ENCODE measurements around the gene MYO5A. TPM values are rescaled to one million over a fixed set of nuclear protein-coding genes. Genes with fewer than 3 reads are reported as not detected.
"Not testable (repeated sequence)": the region's sequence is repeated elsewhere in the genome, so short reads cannot be mapped to it uniquely, and the experiment has no call there.

The MYO5A gene
- total RNA-seq, 2 experiments from 2014 or later: 30.3 to 43.2 TPM

GRCh38 chr15:52301265-52301847, 227.3 kb downstream of the MYO5A start:
- DNase-seq: no peak
- no peak for ATAC-seq
- CTCF ChIA-PET: interaction anchor here (1.1 kb wide), 1 partner anchor 297 kb away, joined by 3 read pairs; no protein-coding TSS in a partner anchor
- peaks cover 16% of the 10 kb centered on the region for H3K4me1 Mint-ChIP-seq
- peaks cover 18% of the 10 kb centered on the region for H3K27me3 Mint-ChIP-seq
- no peaks in the 10 kb centered on the region for H3K9me3 Mint-ChIP-seq (ENCODE audit: low read depth)
- peaks cover 8% of the 10 kb centered on the region for H3K36me3 Mint-ChIP-seq
- no peak overlapping the region for H3K4me3 Mint-ChIP-seq
- no peak overlapping the region for H3K27ac Mint-ChIP-seq

- Mint-ChIP-seq H3K9me3 (ENCODE audit: low read depth) (no peaks in the 10 kb centered on the region), H3K36me3 (no peaks in the 10 kb centered on the region), H3K27ac (no peak within 1 kb of the TSS), H3K4me1 (peaks cover 16% of the 10 kb centered on the region), H3K4me3 (peak within 1 kb of the TSS; percentile 16), H3K27me3 (peaks cover 57% of the 10 kb centered on the region)
- ATAC-seq: peak; percentile 34
- no peak for DNase-seq
- CTCF ChIA-PET: interaction anchor here (1.1 to 1.5 kb wide), 3 partner anchors 35 to 39 kb away, joined by 3 read pairs; no protein-coding TSS in a partner anchor
These were observed 233.2 kb downstream of the MYO5A start, which contains the start of gene MYO5C for GRCh38 chr15:52295421-52296001. MYO5C (minus strand) TSS chr15:52295804; CDS start chr15:52295636, 168 bp downstream.

GRCh38 chr15:52294881-52295420, 233.7 kb downstream of the MYO5A start:
- Mint-ChIP-seq H3K27me3 (peaks cover 57% of the 10 kb centered on the region), H3K36me3 (no peaks in the 10 kb centered on the region), H3K4me3 (peak overlapping the region; percentile 16), H3K4me1 (peaks cover 21% of the 10 kb centered on the region), H3K27ac (no peak overlapping the region), H3K9me3 (ENCODE audit: low read depth) (no peaks in the 10 kb centered on the region)
- DNase-seq (no peak), ATAC-seq (peak; percentile 20)
- CTCF ChIA-PET: interaction anchor here (1.1 kb wide), 1 partner anchor 38 kb away, joined by 3 read pairs; no protein-coding TSS in a partner anchor

- H3K27ac Mint-ChIP-seq: no peak overlapping the region
- ATAC-seq: no peak
- CTCF ChIA-PET: interaction anchor here (1.5 kb wide), 1 partner anchor 13 kb away, joined by 3 read pairs; no protein-coding TSS in a partner anchor
- H3K27me3 Mint-ChIP-seq: peaks cover 48% of the 10 kb centered on the region
- no peak for DNase-seq
- no peaks in the 10 kb centered on the region for H3K36me3 Mint-ChIP-seq
- H3K9me3 Mint-ChIP-seq (ENCODE audit: low read depth): no peaks in the 10 kb centered on the region
- no peak overlapping the region for H3K4me3 Mint-ChIP-seq
- H3K4me1 Mint-ChIP-seq: peaks cover 29% of the 10 kb centered on the region
These were observed 235.8 kb downstream of the MYO5A start for GRCh38 chr15:52292780-52293392.

GRCh38 chr15:52291204-52291603, 237.5 kb downstream of the MYO5A start:
- ATAC-seq (peak; percentile 32), DNase-seq (peak; percentile 54)
- H3K4me1 Mint-ChIP-seq: peaks cover 29% of the 10 kb centered on the region
- H3K4me3 Mint-ChIP-seq: no peak overlapping the region
- H3K9me3 Mint-ChIP-seq (ENCODE audit: low read depth): no peaks in the 10 kb centered on the region
- H3K27ac Mint-ChIP-seq: no peak overlapping the region
- CTCF ChIA-PET: interaction anchor here (0.7 to 1.7 kb wide), 4 partner anchors 14 to 171 kb away, joined by 3 to 5 read pairs (median 3); no protein-coding TSS in a partner anchor
- H3K27me3 Mint-ChIP-seq: peaks cover 37% of the 10 kb centered on the region
- no peaks in the 10 kb centered on the region for H3K36me3 Mint-ChIP-seq

- no peaks in the 10 kb centered on the region for H3K9me3 Mint-ChIP-seq (ENCODE audit: low read depth)
- peaks cover 28% of the 10 kb centered on the region for H3K4me1 Mint-ChIP-seq
- ATAC-seq (peak; percentile 13), DNase-seq (no peak)
- H3K4me3 Mint-ChIP-seq: no peak overlapping the region
- CTCF ChIA-PET: interaction anchor here (0.7 to 1.7 kb wide), 4 partner anchors 13 to 171 kb away, joined by 3 to 5 read pairs (median 3); no protein-coding TSS in a partner anchor
- no peak overlapping the region for H3K27ac Mint-ChIP-seq
- H3K36me3 Mint-ChIP-seq: no peaks in the 10 kb centered on the region
- peaks cover 33% of the 10 kb centered on the region for H3K27me3 Mint-ChIP-seq
These were observed 237.9 kb downstream of the MYO5A start for GRCh38 chr15:52290800-52291199.

GRCh38 chr15:52290329-52290728, 238.4 kb downstream of the MYO5A start:
- Mint-ChIP-seq H3K4me1 (peaks cover 28% of the 10 kb centered on the region), H3K4me3 (no peak overlapping the region), H3K27me3 (peaks cover 32% of the 10 kb centered on the region), H3K36me3 (no peaks in the 10 kb centered on the region), H3K27ac (no peak overlapping the region), H3K9me3 (ENCODE audit: low read depth) (no peaks in the 10 kb centered on the region)
- CTCF ChIA-PET: interaction anchor here (0.7 to 1.7 kb wide), 4 partner anchors 13 to 172 kb away, joined by 3 to 5 read pairs (median 3); no protein-coding TSS in a partner anchor
- ATAC-seq: peak; percentile 18
- no peak for DNase-seq

GRCh38 chr15:52289629-52290081, 239.0 kb downstream of the MYO5A start:
- Mint-ChIP-seq H3K27ac (no peak overlapping the region), H3K36me3 (no peaks in the 10 kb centered on the region), H3K4me3 (no peak overlapping the region), H3K9me3 (ENCODE audit: low read depth) (no peaks in the 10 kb centered on the region), H3K27me3 (peaks cover 29% of the 10 kb centered on the region), H3K4me1 (peaks cover 25% of the 10 kb centered on the region)
- ATAC-seq: no peak
- CTCF ChIA-PET: interaction anchor here (1.7 kb wide), 1 partner anchor 33 kb away, joined by 5 read pairs; no protein-coding TSS in a partner anchor
- DNase-seq: no peak

GRCh38 chr15:52288986-52289385, 239.7 kb downstream of the MYO5A start:
- H3K27ac Mint-ChIP-seq: no peak overlapping the region
- no peak for ATAC-seq
- H3K27me3 Mint-ChIP-seq: peaks cover 25% of the 10 kb centered on the region
- peaks cover 21% of the 10 kb centered on the region for H3K4me1 Mint-ChIP-seq
- no peak overlapping the region for H3K4me3 Mint-ChIP-seq
- no peaks in the 10 kb centered on the region for H3K9me3 Mint-ChIP-seq (ENCODE audit: low read depth)
- no peaks in the 10 kb centered on the region for H3K36me3 Mint-ChIP-seq
- DNase-seq: no peak
- CTCF ChIA-PET: no interaction called here

GRCh38 chr15:52288051-52288942, 240.4 kb downstream of the MYO5A start:
- CTCF ChIA-PET: interaction anchor here (1.2 kb wide), 1 partner anchor 36 kb away, joined by 3 read pairs; no protein-coding TSS in a partner anchor
- ATAC-seq: no peak
- H3K27me3 Mint-ChIP-seq: peaks cover 18% of the 10 kb centered on the region
- H3K9me3 Mint-ChIP-seq (ENCODE audit: low read depth): no peaks in the 10 kb centered on the region
- H3K4me3 Mint-ChIP-seq: no peak overlapping the region
- DNase-seq: no peak
- no peaks in the 10 kb centered on the region for H3K36me3 Mint-ChIP-seq
- peaks cover 21% of the 10 kb centered on the region for H3K4me1 Mint-ChIP-seq
- no peak overlapping the region for H3K27ac Mint-ChIP-seq

- H3K27ac Mint-ChIP-seq: no peak overlapping the region
- H3K9me3 Mint-ChIP-seq (ENCODE audit: low read depth): no peaks in the 10 kb centered on the region
- DNase-seq (peak; percentile 18), ATAC-seq (no peak)
- peaks cover 8% of the 10 kb centered on the region for H3K27me3 Mint-ChIP-seq
- CTCF ChIA-PET: interaction anchor here (1.2 kb wide), 1 partner anchor 34 kb away, joined by 3 read pairs; no protein-coding TSS in a partner anchor
- no peaks in the 10 kb centered on the region for H3K36me3 Mint-ChIP-seq
- peaks cover 21% of the 10 kb centered on the region for H3K4me1 Mint-ChIP-seq
- no peak overlapping the region for H3K4me3 Mint-ChIP-seq
These were observed 241.6 kb downstream of the MYO5A start for GRCh38 chr15:52287114-52287513.

GRCh38 chr15:52285941-52286340, 242.7 kb downstream of the MYO5A start:
- CTCF ChIA-PET: not testable (repeated sequence)

More at GRCh38 chr15:52285941-52286340, 242.7 kb downstream of the MYO5A start:
- not testable (repeated sequence) for H3K4me3 Mint-ChIP-seq; H3K9me3 Mint-ChIP-seq (ENCODE audit: low read depth); H3K27me3 Mint-ChIP-seq; H3K36me3 Mint-ChIP-seq; ATAC-seq; H3K27ac Mint-ChIP-seq
- DNase-seq: peak; percentile 22
- H3K4me1 Mint-ChIP-seq: peaks cover 16% of the 10 kb centered on the region

Data from activated CD8-positive, alpha-beta memory T cell treated with anti-CD3 and anti-CD28 coated beads, Interleukin-2, amount 10 ng/mL, durations not matched to agents 7 days and 5 days (primary cell).